ENCODE data around the gene IFT22. TPM values are rescaled to one million over a fixed set of nuclear protein-coding genes. Genes with fewer than 3 reads are reported as not detected.

The IFT22 gene
- total and polyA plus RNA-seq, 2 donors from 2014 or later = 42.5 to 92.7 TPM

GRCh38 chr7:101278461-101279292 is 42.9 kb downstream of the IFT22 start:
- Histone ChIP-seq H3K9ac (ENCODE audit: low read length in 3 of 3) (no peak overlapping the region), H3K4me3 (ENCODE audit: low read length in 3 of 3) (no peak overlapping the region), H3K36me3 (ENCODE audit: control insufficient read depth in 2 of 3, insufficient read depth in 3 of 3, low read length in 3 of 3) (no peaks in the 10 kb centered on the region), H3K9me3 (ENCODE audit: control insufficient read depth in 2 of 3, insufficient read depth in 1 of 3, low read length in 3 of 3) (no peaks in the 10 kb centered on the region), H3K27ac (ENCODE audit: low read depth in 2 of 2, low read length in 2 of 2) (no peak overlapping the region), H3K4me1 (ENCODE audit: control insufficient read depth in 2 of 3, insufficient read depth in 2 of 3, low read depth in 1 of 3, low read length in 3 of 3) (peaks cover 0 to 3% (median 3%) of the 10 kb centered on the region in 3 donors), H3K27me3 (ENCODE audit: control insufficient read depth, insufficient read depth, low read length) (no peaks in the 10 kb centered on the region)
- FAIRE-seq = no peak
- intact Hi-C loops (cut with DNase I) = no loop called here
- no peak for DNase-seq
- TF ChIP-seq CTCF (IDR thresholded peaks at IDR 0.05; ENCODE audit: borderline replicate concordance, extremely low read depth, insufficient read depth) = no peak

DNA sequence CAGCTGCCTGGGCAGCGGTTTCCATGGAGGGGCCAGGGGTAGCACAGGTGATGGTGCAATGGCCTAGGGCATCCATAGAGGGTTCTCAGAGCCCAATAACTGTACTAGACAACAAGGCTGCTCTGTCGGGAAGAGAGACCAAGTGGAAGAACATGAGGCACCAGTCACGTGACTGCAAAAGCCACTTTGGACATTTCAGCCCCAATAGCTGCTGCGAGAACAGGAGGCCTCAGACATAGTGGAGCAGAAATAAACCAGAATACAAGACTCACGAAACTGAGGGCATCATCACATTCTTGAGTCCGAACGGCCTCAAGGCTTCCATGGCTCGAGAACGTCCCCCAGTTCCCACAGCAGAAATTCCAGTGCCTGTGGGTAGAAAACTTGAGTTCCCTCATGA is 44.5 kb downstream of the IFT22 start:
- Histone ChIP-seq H3K4me3 (ENCODE audit: low read length in 3 of 3) (no peak overlapping the region), H3K4me1 (ENCODE audit: control insufficient read depth in 2 of 3, insufficient read depth in 2 of 3, low read depth in 1 of 3, low read length in 3 of 3) (no peaks in the 10 kb centered on the region), H3K27ac (ENCODE audit: low read depth in 2 of 2, low read length in 2 of 2) (no peak overlapping the region), H3K9me3 (ENCODE audit: control insufficient read depth in 2 of 3, insufficient read depth in 1 of 3, low read length in 3 of 3) (no peaks in the 10 kb centered on the region), H3K9ac (ENCODE audit: low read length in 3 of 3) (no peak overlapping the region), H3K27me3 (ENCODE audit: control insufficient read depth, insufficient read depth, low read length) (no peaks in the 10 kb centered on the region), H3K36me3 (ENCODE audit: control insufficient read depth in 2 of 3, insufficient read depth in 3 of 3, low read length in 3 of 3) (no peaks in the 10 kb centered on the region)
- no peak for FAIRE-seq
- TF ChIP-seq CTCF (IDR thresholded peaks at IDR 0.05; ENCODE audit: borderline replicate concordance, extremely low read depth, insufficient read depth) = no peak
- intact Hi-C loops (cut with DNase I) = no loop called here
- no peak for DNase-seq

DNA sequence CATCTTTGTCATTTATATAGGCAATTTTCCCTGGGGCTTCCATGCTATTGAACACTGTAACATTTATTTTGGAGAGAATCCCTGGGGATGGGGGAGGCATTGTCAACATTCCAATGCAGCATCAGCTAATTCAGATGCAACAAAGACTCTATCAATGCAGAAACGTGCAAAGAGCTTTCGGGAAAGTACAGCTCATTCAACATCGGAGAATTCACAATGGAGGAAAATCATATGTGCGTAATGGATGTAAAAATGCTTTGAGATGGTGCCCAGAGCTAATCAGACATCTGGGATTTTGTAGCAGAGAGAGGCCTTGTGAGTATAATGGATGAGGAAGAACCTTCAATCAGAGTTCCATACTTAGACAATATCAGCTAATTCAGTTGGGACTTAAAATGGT is 48.4 kb downstream of the IFT22 start:
- H3K4me1 ChIP-seq (ENCODE audit: control insufficient read depth in 2 of 3, insufficient read depth in 2 of 3, low read depth in 1 of 3, low read length in 3 of 3) = no peaks in the 10 kb centered on the region
- TF ChIP-seq CTCF (IDR thresholded peaks at IDR 0.05; ENCODE audit: borderline replicate concordance, extremely low read depth, insufficient read depth) = no peak
- no peaks in the 10 kb centered on the region for H3K9me3 ChIP-seq (ENCODE audit: control insufficient read depth in 2 of 3, insufficient read depth in 1 of 3, low read length in 3 of 3)
- no peaks in the 10 kb centered on the region for H3K27me3 ChIP-seq (ENCODE audit: control insufficient read depth, insufficient read depth, low read length)
- H3K27ac ChIP-seq (ENCODE audit: low read depth in 2 of 2, low read length in 2 of 2) = no peak overlapping the region
- no peaks in the 10 kb centered on the region for H3K36me3 ChIP-seq (ENCODE audit: control insufficient read depth in 2 of 3, insufficient read depth in 3 of 3, low read length in 3 of 3)
- no peak overlapping the region for H3K4me3 ChIP-seq (ENCODE audit: low read length in 3 of 3)
- no peak overlapping the region for H3K9ac ChIP-seq (ENCODE audit: low read length in 3 of 3)
- DNase-seq (no peak), FAIRE-seq (no peak)
- intact Hi-C loops (cut with DNase I) = no loop called here
